HepG2 (cell line): ENCODE results near the gene RRBP1. TPM values are rescaled to one million over a fixed set of nuclear protein-coding genes. Genes with fewer than 3 reads are reported as not detected.

ENCODE experiments used
- FLYWCH1 ChIP-seq: sonication (generic); formaldehyde crosslinking; IDR thresholded peaks from 2 replicates; pipeline ENCODE4 v1.8.1; 2023; ENCODE audit warnings: mild to moderate bottlenecking, missing genetic modification reagents
- FOSL1 ChIP-seq: sonication (generic); formaldehyde crosslinking; IDR thresholded peaks from 2 replicates; pipeline ENCODE4 v1.9.0; 2021; ENCODE audit warnings: missing genetic modification reagents, borderline replicate concordance
- HMGA1 ChIP-seq: sonication (generic); formaldehyde crosslinking; conservative IDR thresholded peaks from 2 replicates; pipeline ENCODE4 v1.4.0; 2020; ENCODE audit warnings: missing genetic modification reagents
- MTF2 ChIP-seq: sonication (generic); formaldehyde crosslinking; IDR thresholded peaks from 2 replicates; pipeline ENCODE4 v1.5.0; 2020; ENCODE audit warnings: missing genetic modification reagents, borderline replicate concordance
- SKI ChIP-seq: fragments of 450-650 bp; IDR thresholded peaks from one replicate; pipeline ENCODE4 v1.6.1; 2018; ENCODE audit warnings: mild to moderate bottlenecking; ENCODE audit not compliant: partially characterized antibody
- SMAD9 ChIP-seq: sonication (generic); formaldehyde crosslinking; IDR thresholded peaks from 2 replicates; pipeline ENCODE4 v1.5.1; 2020; ENCODE audit warnings: mild to moderate bottlenecking, missing genetic modification reagents
- SRSF9 ChIP-seq: fragments of 200-400 bp; formaldehyde crosslinking; IDR thresholded peaks from 2 replicates; pipeline ENCODE4 v1.6.1; 2018; ENCODE audit warnings: borderline replicate concordance, mild to moderate bottlenecking, low read depth, low read length; ENCODE audit not compliant: insufficient read depth, poor library complexity, severe bottlenecking
- ZNF296 ChIP-seq: sonication (generic); formaldehyde crosslinking; conservative IDR thresholded peaks from 2 replicates; pipeline ENCODE4 v1.5.0; 2020; ENCODE audit warnings: mild to moderate bottlenecking, missing genetic modification reagents
- ZNF772 ChIP-seq: sonication (generic); formaldehyde crosslinking; IDR thresholded peaks from 2 replicates; pipeline ENCODE4 v1.5.0; 2020; ENCODE audit warnings: mild to moderate bottlenecking, missing genetic modification reagents
- polyA plus RNA-seq, 8 experiments: library from polyadenylated mRNA; depleted of rRNA in 3 of 8; stranded (reverse) in 7 of 8; unstranded in 1 of 8; fragments of >200 nt; fragmentation: Illumina TruSeq in 4 of 8; extraction: Trizol in 4 of 8; gene quantifications; 2 replicates each; pipeline versions ENCODE4 v1.2.1 to v1.2.3, GENCODE V29; 2011 to 2016; ENCODE audit warnings: low read depth in 4 of 8, missing spikeins in 1 of 8, mixed read lengths in 1 of 8; ENCODE audit not compliant: insufficient read depth in 1 of 8
- total RNA-seq, 5 experiments: library from RNA; depleted of rRNA; stranded (reverse); fragments of >200 nt; fragmentation: Illumina TruSeq; extraction: Trizol; gene quantifications; 2 replicates each; pipeline ENCODE4 v1.2.3, GENCODE V29; 2016; ENCODE audit warnings: low read depth in 1 of 5
- TF ChIP-seq, protein P1 (sequence below), 2 experiments: sonication (generic) in 1 of 2; formaldehyde crosslinking in 1 of 2; IDR thresholded peaks; 2 replicates each; pipeline versions ENCODE4 v1.6.1 to v1.9.0; 2014 to 2022; ENCODE audit warnings: antibody characterized with exemption in 1 of 2, borderline replicate concordance in 1 of 2, inconsistent platforms in 1 of 2, low read depth in 1 of 2, missing genetic modification reagents in 1 of 2
- TF ChIP-seq, protein P2 (sequence below): sonication (generic); formaldehyde crosslinking; IDR thresholded peaks from 2 replicates; pipeline ENCODE4 v1.4.0; 2020; ENCODE audit warnings: low read depth, mild to moderate bottlenecking, missing genetic modification reagents
- TF ChIP-seq, protein P3 (sequence below): sonication (generic); formaldehyde crosslinking; IDR thresholded peaks from 2 replicates; pipeline ENCODE4 v1.9.0; 2021; ENCODE audit warnings: missing genetic modification reagents, borderline replicate concordance
- TF ChIP-seq, protein P4 (sequence below): IDR thresholded peaks from 2 replicates; pipeline ENCODE4 v1.6.1; 2016; ENCODE audit warnings: low read depth, borderline replicate concordance
- TF ChIP-seq, protein P5 (sequence below): sonication (generic); formaldehyde crosslinking; IDR thresholded peaks from 2 replicates; pipeline ENCODE4 v1.8.0; 2022; ENCODE audit warnings: missing genetic modification reagents, mild to moderate bottlenecking, moderate library complexity, borderline replicate concordance

RRBP1 gene
- total and polyA plus RNA-seq, 2 of the 13 experiments (the other 11 are each of a cell fraction or from before 2014, with no cell fraction given), result 150 to 222 TPM

DNA sequence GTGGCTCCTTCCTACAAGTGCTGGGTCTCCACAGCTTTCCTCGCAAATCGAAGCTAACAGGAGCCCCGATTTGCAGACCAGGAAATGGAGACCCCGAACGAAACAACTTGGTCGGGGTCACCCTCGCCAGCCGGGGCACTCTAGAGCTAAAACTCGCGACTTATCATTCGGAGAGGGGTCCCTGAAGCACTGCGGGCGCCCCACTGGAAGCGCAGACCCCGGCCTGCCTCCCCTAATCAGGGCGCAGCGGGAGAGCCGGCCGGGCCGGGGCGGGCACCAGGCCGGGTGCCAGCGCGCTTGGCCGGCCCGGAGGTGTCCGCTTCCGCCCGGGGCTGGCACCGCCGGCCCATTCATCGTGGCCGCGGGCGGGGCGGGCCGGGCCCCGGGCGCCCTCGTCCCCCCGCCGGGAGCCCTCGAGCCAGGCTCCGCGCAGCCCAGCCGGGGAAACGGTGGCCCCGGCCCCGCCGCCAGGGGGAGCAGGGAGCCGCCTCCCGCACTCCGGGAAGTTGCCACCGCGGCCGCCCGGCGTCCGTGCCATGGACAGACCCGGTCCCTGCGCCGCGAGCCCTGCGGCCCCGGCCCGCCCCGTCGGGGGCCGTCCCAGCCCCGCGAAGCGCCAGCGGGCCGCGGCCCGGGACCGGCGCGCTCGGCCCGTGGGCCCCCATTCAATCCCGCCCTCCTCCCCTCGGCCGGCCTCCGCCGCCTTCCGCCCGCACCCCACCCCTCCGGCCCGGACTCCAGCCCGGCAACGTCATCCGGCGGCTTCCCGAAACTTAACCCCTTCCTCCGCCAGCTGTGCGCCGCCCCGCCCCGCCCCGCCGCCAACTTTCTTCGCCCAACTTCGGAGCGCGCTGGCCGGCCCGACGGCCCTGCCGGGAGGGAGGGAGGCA is 961 bp downstream of the RRBP1 start (continued):
- TF ChIP-seq, protein P1, sequence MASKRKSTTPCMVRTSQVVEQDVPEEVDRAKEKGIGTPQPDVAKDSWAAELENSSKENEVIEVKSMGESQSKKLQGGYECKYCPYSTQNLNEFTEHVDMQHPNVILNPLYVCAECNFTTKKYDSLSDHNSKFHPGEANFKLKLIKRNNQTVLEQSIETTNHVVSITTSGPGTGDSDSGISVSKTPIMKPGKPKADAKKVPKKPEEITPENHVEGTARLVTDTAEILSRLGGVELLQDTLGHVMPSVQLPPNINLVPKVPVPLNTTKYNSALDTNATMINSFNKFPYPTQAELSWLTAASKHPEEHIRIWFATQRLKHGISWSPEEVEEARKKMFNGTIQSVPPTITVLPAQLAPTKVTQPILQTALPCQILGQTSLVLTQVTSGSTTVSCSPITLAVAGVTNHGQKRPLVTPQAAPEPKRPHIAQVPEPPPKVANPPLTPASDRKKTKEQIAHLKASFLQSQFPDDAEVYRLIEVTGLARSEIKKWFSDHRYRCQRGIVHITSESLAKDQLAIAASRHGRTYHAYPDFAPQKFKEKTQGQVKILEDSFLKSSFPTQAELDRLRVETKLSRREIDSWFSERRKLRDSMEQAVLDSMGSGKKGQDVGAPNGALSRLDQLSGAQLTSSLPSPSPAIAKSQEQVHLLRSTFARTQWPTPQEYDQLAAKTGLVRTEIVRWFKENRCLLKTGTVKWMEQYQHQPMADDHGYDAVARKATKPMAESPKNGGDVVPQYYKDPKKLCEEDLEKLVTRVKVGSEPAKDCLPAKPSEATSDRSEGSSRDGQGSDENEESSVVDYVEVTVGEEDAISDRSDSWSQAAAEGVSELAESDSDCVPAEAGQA (IDR thresholded peaks at IDR 0.05; ENCODE audit: low read depth), result no peak
- TF ChIP-seq, protein P1 (CRISPR knock-in tag; IDR thresholded peaks at IDR 0.05; ENCODE audit: borderline replicate concordance), result no peak
- TF ChIP-seq, protein P2, sequence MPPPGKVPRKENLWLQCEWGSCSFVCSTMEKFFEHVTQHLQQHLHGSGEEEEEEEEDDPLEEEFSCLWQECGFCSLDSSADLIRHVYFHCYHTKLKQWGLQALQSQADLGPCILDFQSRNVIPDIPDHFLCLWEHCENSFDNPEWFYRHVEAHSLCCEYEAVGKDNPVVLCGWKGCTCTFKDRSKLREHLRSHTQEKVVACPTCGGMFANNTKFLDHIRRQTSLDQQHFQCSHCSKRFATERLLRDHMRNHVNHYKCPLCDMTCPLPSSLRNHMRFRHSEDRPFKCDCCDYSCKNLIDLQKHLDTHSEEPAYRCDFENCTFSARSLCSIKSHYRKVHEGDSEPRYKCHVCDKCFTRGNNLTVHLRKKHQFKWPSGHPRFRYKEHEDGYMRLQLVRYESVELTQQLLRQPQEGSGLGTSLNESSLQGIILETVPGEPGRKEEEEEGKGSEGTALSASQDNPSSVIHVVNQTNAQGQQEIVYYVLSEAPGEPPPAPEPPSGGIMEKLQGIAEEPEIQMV, result no peak
- TF ChIP-seq, protein P3, sequence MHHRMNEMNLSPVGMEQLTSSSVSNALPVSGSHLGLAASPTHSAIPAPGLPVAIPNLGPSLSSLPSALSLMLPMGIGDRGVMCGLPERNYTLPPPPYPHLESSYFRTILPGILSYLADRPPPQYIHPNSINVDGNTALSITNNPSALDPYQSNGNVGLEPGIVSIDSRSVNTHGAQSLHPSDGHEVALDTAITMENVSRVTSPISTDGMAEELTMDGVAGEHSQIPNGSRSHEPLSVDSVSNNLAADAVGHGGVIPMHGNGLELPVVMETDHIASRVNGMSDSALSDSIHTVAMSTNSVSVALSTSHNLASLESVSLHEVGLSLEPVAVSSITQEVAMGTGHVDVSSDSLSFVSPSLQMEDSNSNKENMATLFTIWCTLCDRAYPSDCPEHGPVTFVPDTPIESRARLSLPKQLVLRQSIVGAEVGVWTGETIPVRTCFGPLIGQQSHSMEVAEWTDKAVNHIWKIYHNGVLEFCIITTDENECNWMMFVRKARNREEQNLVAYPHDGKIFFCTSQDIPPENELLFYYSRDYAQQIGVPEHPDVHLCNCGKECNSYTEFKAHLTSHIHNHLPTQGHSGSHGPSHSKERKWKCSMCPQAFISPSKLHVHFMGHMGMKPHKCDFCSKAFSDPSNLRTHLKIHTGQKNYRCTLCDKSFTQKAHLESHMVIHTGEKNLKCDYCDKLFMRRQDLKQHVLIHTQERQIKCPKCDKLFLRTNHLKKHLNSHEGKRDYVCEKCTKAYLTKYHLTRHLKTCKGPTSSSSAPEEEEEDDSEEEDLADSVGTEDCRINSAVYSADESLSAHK (CRISPR knock-in tag), result no peak
- no peak for TF ChIP-seq HMGA1 (CRISPR knock-in tag)
- TF ChIP-seq ZNF296 (CRISPR knock-in tag), result no peak
- TF ChIP-seq SRSF9, result no peak
- TF ChIP-seq FLYWCH1 (CRISPR knock-in tag), result no peak
- TF ChIP-seq, protein P4, sequence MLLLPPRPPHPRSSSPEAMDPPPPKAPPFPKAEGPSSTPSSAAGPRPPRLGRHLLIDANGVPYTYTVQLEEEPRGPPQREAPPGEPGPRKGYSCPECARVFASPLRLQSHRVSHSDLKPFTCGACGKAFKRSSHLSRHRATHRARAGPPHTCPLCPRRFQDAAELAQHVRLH (CRISPR knock-in tag), result no peak
- 0 out of 2 replicates have a peak, but pooled peaks have one; percentile 35 for TF ChIP-seq MTF2 (CRISPR knock-in tag)
- TF ChIP-seq, protein P5, sequence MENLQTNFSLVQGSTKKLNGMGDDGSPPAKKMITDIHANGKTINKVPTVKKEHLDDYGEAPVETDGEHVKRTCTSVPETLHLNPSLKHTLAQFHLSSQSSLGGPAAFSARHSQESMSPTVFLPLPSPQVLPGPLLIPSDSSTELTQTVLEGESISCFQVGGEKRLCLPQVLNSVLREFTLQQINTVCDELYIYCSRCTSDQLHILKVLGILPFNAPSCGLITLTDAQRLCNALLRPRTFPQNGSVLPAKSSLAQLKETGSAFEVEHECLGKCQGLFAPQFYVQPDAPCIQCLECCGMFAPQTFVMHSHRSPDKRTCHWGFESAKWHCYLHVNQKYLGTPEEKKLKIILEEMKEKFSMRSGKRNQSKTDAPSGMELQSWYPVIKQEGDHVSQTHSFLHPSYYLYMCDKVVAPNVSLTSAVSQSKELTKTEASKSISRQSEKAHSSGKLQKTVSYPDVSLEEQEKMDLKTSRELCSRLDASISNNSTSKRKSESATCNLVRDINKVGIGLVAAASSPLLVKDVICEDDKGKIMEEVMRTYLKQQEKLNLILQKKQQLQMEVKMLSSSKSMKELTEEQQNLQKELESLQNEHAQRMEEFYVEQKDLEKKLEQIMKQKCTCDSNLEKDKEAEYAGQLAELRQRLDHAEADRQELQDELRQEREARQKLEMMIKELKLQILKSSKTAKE, result no peak
- TF ChIP-seq SKI, result peak; percentile 36
- TF ChIP-seq SMAD9 (CRISPR knock-in tag), result no peak
- no peak for TF ChIP-seq FOSL1 (CRISPR knock-in tag)
- no peak for TF ChIP-seq ZNF772 (CRISPR knock-in tag)
